Mesenchymal stem cell (in vitro differentiated cells and primary cell): Measurements from ENCODE around the gene GRIFIN.
A peak's percentile ranks its signal among the peaks of the same experiment; 100 is the strongest.
"Not testable (repeated sequence)": the region's sequence is repeated elsewhere in the genome, so short reads cannot be mapped to it uniquely, and the experiment has no call there.

Experiments used
- DNase-seq: peaks from one replicate; pipeline ENCODE4 v3.0.0-alpha.2; 2013
- H2AFZ ChIP-seq: one replicate; pipeline ENCODE4 v1.6.1; 2013; ENCODE audit warnings: low read depth, mild to moderate bottlenecking, control low read depth, inconsistent platforms, low read length, moderate library complexity
- H2AK5ac ChIP-seq: 2 replicates; pipeline ENCODE4 v1.6.1; 2013; ENCODE audit warnings: low read length, moderate library complexity, mild to moderate bottlenecking, inconsistent platforms; ENCODE audit not compliant: severe bottlenecking
- H2BK120ac ChIP-seq: one replicate; pipeline ENCODE4 v1.6.1; 2013; ENCODE audit warnings: low read depth, mild to moderate bottlenecking, inconsistent platforms, low read length, moderate library complexity
- H2BK12ac ChIP-seq, 2 experiments: one replicate each; pipeline ENCODE4 v1.6.1; 2013; ENCODE audit warnings: inconsistent platforms in 2 of 2, low read length in 2 of 2, mild to moderate bottlenecking in 2 of 2, moderate library complexity in 2 of 2, control low read depth in 1 of 2
- H2BK15ac ChIP-seq: one replicate; pipeline ENCODE4 v1.6.1; 2013; ENCODE audit warnings: mild to moderate bottlenecking, low read depth, inconsistent platforms; ENCODE audit not compliant: poor library complexity, severe bottlenecking
- H2BK5ac ChIP-seq: 2 replicates; pipeline ENCODE4 v1.6.1; 2013; ENCODE audit warnings: low read depth, mild to moderate bottlenecking, low read length, control low read depth, inconsistent platforms; ENCODE audit not compliant: poor library complexity, severe bottlenecking
- H3K14ac ChIP-seq, 2 experiments: one replicate each; pipeline ENCODE4 v1.6.1; 2013; ENCODE audit warnings: inconsistent platforms in 2 of 2, low read length in 2 of 2, control low read depth in 1 of 2, mild to moderate bottlenecking in 1 of 2, moderate library complexity in 1 of 2
- H3K18ac ChIP-seq, 2 experiments: one replicate each; pipeline ENCODE4 v1.6.1; 2013; ENCODE audit warnings: inconsistent platforms in 2 of 2, low read length in 2 of 2, control low read depth in 1 of 2, low read depth in 1 of 2, mild to moderate bottlenecking in 1 of 2
- H3K23ac ChIP-seq, 2 experiments: one replicate each; pipeline ENCODE4 v1.6.1; 2013; ENCODE audit warnings: inconsistent platforms in 2 of 2, low read length in 2 of 2, mild to moderate bottlenecking in 2 of 2, moderate library complexity in 2 of 2, control low read depth in 1 of 2
- H3K27ac ChIP-seq: 2 replicates; pipeline ENCODE4 v1.5.1; 2013; ENCODE audit warnings: mild to moderate bottlenecking, moderate library complexity, low read length, control low read depth, inconsistent platforms; ENCODE audit not compliant: poor library complexity, severe bottlenecking
- H3K27me3 ChIP-seq, 2 experiments: 2 replicates each; pipeline versions ENCODE4 v1.6.1 to v1.7.0; 2013; ENCODE audit warnings: low read length in 2 of 2, mild to moderate bottlenecking in 2 of 2, moderate library complexity in 2 of 2, control low read depth in 1 of 2, inconsistent platforms in 1 of 2; ENCODE audit not compliant: control insufficient read depth in 1 of 2, insufficient read depth in 1 of 2
- H3K36me3 ChIP-seq, 2 experiments: 2 replicates each; pipeline versions ENCODE4 v1.6.1 to v1.7.0; 2013; ENCODE audit warnings: low read length in 2 of 2, control low read depth in 1 of 2, inconsistent platforms in 1 of 2, low read depth in 1 of 2, mild to moderate bottlenecking in 1 of 2; ENCODE audit not compliant: insufficient read depth in 2 of 2, control insufficient read depth in 1 of 2
- H3K4ac ChIP-seq, 2 experiments: one replicate each; pipeline ENCODE4 v1.6.1; 2013; ENCODE audit warnings: inconsistent platforms in 2 of 2, low read length in 2 of 2, mild to moderate bottlenecking in 2 of 2, moderate library complexity in 2 of 2, control low read depth in 1 of 2, low read depth in 1 of 2
- H3K4me1 ChIP-seq: 2 replicates; pipeline ENCODE4 v1.6.1; 2013; ENCODE audit warnings: low read depth, low read length, control low read depth; ENCODE audit not compliant: control insufficient read depth, insufficient read depth
- H3K4me2 ChIP-seq: 2 replicates; pipeline ENCODE4 v1.6.1; 2013; ENCODE audit warnings: low read length, mild to moderate bottlenecking, inconsistent platforms; ENCODE audit not compliant: poor library complexity, severe bottlenecking
- H3K4me3 ChIP-seq, 2 experiments: 2 replicates each; pipeline versions ENCODE4 v1.5.1 to v1.7.0; 2013; ENCODE audit warnings: low read length in 2 of 2, mild to moderate bottlenecking in 2 of 2, control low read depth in 1 of 2, low read depth in 1 of 2; ENCODE audit not compliant: insufficient read depth in 1 of 2
- H3K79me1 ChIP-seq: replicated peaks from 2 replicates; pipeline ENCODE4 v1.6.1; 2013; ENCODE audit warnings: mild to moderate bottlenecking, control low read depth, low read length, inconsistent platforms; ENCODE audit not compliant: poor library complexity, severe bottlenecking
- H3K9ac ChIP-seq: 2 replicates; pipeline ENCODE4 v1.7.0; 2013; ENCODE audit warnings: mild to moderate bottlenecking, low read length, moderate library complexity
- H3K9me3 ChIP-seq: 2 replicates; pipeline ENCODE4 v1.7.0; 2013; ENCODE audit warnings: mild to moderate bottlenecking, low read length; ENCODE audit not compliant: control insufficient read depth
- H4K8ac ChIP-seq: one replicate; pipeline ENCODE4 v1.6.1; 2013; ENCODE audit warnings: inconsistent platforms, mild to moderate bottlenecking, low read length, moderate library complexity
- H4K91ac ChIP-seq: one replicate; pipeline ENCODE4 v1.6.1; 2013; ENCODE audit warnings: mild to moderate bottlenecking, low read length, inconsistent platforms
- WGBS: methylation state at CpG from one replicate; pipeline ENCODE4 v1.1.7; 2013; ENCODE audit warnings: mixed read lengths; 5-methylcytosine and 5-hydroxymethylcytosine counted together

GRIFIN gene

GRCh38 chr7:2453849-2454248 is 22.3 kb downstream of the GRIFIN start:
- H3K36me3 ChIP-seq, H3K4me3 ChIP-seq, H4K91ac ChIP-seq, H3K23ac ChIP-seq, H2AK5ac ChIP-seq, H3K4me2 ChIP-seq, H3K4ac ChIP-seq, H2BK5ac ChIP-seq, H2BK12ac ChIP-seq, H3K9me3 ChIP-seq, DNase-seq, H3K27ac ChIP-seq, H3K14ac ChIP-seq, H3K18ac ChIP-seq, H2BK15ac ChIP-seq, H3K9ac ChIP-seq, H2AFZ ChIP-seq, H2BK120ac ChIP-seq, H3K79me1 ChIP-seq, H4K8ac ChIP-seq: not testable (repeated sequence)
- H3K4me1 ChIP-seq: peaks cover 11% of the 10 kb centered on the region
- 95% methylated on average over 3 of the region's 3 CpGs for WGBS
- H3K27me3 ChIP-seq: peaks cover 0 to 12% of the 10 kb centered on the region in 2 experiments

- H3K27me3 ChIP-seq: peaks cover 6 to 12% of the 10 kb centered on the region in 2 experiments
- no peak overlapping the region for H3K4ac ChIP-seq
- peaks cover 8% of the 10 kb centered on the region for H3K4me1 ChIP-seq
- H3K9me3 ChIP-seq: no peaks in the 10 kb centered on the region
- H2BK120ac ChIP-seq: no peak overlapping the region
- WGBS: 92% methylated on average over 8 of the region's 8 CpGs
- no peaks in the 10 kb centered on the region for H3K79me1 ChIP-seq
- H3K36me3 ChIP-seq: no peaks in the 10 kb centered on the region
- no peak overlapping the region for H2BK12ac ChIP-seq
- no peak overlapping the region for H2AFZ ChIP-seq
- no peak overlapping the region for H3K18ac ChIP-seq
- H3K4me3 ChIP-seq: no peak overlapping the region
- H3K23ac ChIP-seq: no peak overlapping the region
- H2BK5ac ChIP-seq: no peak overlapping the region
- no peak overlapping the region for H3K14ac ChIP-seq
- H3K4me2 ChIP-seq: no peak overlapping the region
- no peak for DNase-seq
- H2BK15ac ChIP-seq: no peak overlapping the region
- H3K9ac ChIP-seq: no peak overlapping the region
- H4K91ac ChIP-seq: no peak overlapping the region
- H3K27ac ChIP-seq: no peak overlapping the region
- H2AK5ac ChIP-seq: no peak overlapping the region
- no peak overlapping the region for H4K8ac ChIP-seq
Measured at GRCh38 chr7:2452643-2453270, 23.4 kb downstream of the GRIFIN start.

GRCh38 chr7:2452074-2452507 is 24.1 kb downstream of the GRIFIN start:
- Histone ChIP-seq H3K9ac (peak overlapping the region; percentile 77), H3K36me3 (no peaks in the 10 kb centered on the region), H4K91ac (peak overlapping the region; percentile 34), H3K4me1 (peaks cover 8% of the 10 kb centered on the region), H3K79me1 (no peaks in the 10 kb centered on the region), H2AK5ac (peak overlapping the region; percentile 71), H2BK120ac (no peak overlapping the region), H2BK12ac (peak overlapping the region in 1 of 2 experiments; percentile 38), H2BK5ac (no peak overlapping the region), H3K4ac (peak overlapping the region in 1 of 2 experiments; percentile 26), H4K8ac (peak overlapping the region; percentile 66), H3K9me3 (no peaks in the 10 kb centered on the region), H3K4me2 (no peak overlapping the region), H3K27ac (no peak overlapping the region), H3K14ac (no peak overlapping the region), H2AFZ (peak overlapping the region; percentile 40), H2BK15ac (no peak overlapping the region), H3K23ac (no peak overlapping the region), H3K18ac (peak overlapping the region; percentile 42 to 83), H3K4me3 (peak overlapping the region in 1 of 2 experiments; percentile 67), H3K27me3 (peaks cover 6 to 12% of the 10 kb centered on the region in 2 experiments)
- peak; percentile 6 for DNase-seq
- WGBS: 67% methylated on average over 9 of the region's 16 CpGs

- Histone ChIP-seq H3K23ac (no peak overlapping the region), H3K14ac (peak overlapping the region in 1 of 2 experiments; percentile 29), H3K36me3 (no peaks in the 10 kb centered on the region), H4K8ac (peak overlapping the region; percentile 66), H3K9me3 (no peaks in the 10 kb centered on the region), H3K4me3 (peak overlapping the region; percentile 37 to 67), H3K27me3 (peaks cover 6 to 12% of the 10 kb centered on the region in 2 experiments), H3K9ac (peak overlapping the region; percentile 77), H3K4me2 (peak overlapping the region; percentile 79), H2BK5ac (no peak overlapping the region), H2BK15ac (no peak overlapping the region), H4K91ac (peak overlapping the region; percentile 34), H3K27ac (no peak overlapping the region), H2AFZ (peak overlapping the region; percentile 40), H3K79me1 (no peaks in the 10 kb centered on the region), H3K4me1 (peaks cover 8% of the 10 kb centered on the region), H3K4ac (no peak overlapping the region), H2AK5ac (peak overlapping the region; percentile 71), H2BK12ac (peak overlapping the region in 1 of 2 experiments; percentile 38), H3K18ac (peak overlapping the region; percentile 42 to 64), H2BK120ac (peak overlapping the region; percentile 21)
- WGBS: 33% methylated on average over 34 of the region's 34 CpGs
- DNase-seq: peak; percentile 67
Measured at GRCh38 chr7:2451171-2452073, 24.8 kb downstream of the GRIFIN start.
